HG03064 (cell line): ENCODE measurements around the gene ZSCAN26.
A peak's percentile ranks its signal among the peaks of the same experiment; 100 is the strongest.
"Not testable (repeated sequence)": the region's sequence is repeated elsewhere in the genome, so short reads cannot be mapped to it uniquely, and the experiment has no call there.

Experiments
- ATAC-seq: cut with Tn5 transposase; IDR thresholded peaks from one replicate; pipeline ENCODE4 v1.9.1; 2021; ENCODE audit warnings: low read depth; ENCODE audit not compliant: unreplicated experiment

Gene ZSCAN26

DNA sequence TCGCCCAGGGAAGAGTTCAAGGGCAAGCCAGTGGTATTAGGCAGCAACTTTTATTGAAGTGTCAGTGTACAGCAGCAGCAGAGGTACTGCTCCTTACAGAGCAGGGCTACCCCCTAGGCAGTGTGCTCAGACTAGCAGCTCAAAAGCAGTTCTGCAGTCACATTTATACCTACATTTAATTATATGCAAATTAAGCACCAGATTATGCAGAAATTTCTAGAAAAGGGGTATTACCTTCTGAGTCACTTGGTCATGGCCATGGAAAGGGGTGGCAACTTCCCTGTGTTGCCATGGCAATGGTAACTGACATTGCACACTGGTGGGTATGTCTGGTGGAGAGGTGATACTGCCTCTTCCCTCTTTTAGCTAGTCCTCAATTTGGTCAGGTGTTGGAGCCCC, 12.8 kb upstream of the ZSCAN26 start:
- ATAC-seq, result no peak

DNA sequence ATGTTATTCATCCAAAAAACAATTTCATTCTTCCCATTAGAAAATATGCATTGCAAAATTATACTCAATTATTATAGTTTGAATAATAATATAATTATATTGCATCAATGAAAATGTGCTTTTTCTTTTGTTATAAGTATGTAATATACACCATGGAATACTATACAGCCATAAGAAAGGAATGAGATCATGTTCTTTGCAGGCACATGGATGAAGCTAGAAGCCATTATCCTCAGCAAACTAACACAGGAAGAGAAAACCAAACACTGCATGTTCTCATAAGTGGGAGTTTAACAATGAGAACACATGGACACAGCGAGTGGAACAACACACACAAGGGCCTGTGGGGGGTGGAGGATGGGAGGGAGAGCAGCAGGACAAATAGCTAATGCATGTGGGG, 9.9 kb upstream of the ZSCAN26 start:
- ATAC-seq, result no peak

DNA sequence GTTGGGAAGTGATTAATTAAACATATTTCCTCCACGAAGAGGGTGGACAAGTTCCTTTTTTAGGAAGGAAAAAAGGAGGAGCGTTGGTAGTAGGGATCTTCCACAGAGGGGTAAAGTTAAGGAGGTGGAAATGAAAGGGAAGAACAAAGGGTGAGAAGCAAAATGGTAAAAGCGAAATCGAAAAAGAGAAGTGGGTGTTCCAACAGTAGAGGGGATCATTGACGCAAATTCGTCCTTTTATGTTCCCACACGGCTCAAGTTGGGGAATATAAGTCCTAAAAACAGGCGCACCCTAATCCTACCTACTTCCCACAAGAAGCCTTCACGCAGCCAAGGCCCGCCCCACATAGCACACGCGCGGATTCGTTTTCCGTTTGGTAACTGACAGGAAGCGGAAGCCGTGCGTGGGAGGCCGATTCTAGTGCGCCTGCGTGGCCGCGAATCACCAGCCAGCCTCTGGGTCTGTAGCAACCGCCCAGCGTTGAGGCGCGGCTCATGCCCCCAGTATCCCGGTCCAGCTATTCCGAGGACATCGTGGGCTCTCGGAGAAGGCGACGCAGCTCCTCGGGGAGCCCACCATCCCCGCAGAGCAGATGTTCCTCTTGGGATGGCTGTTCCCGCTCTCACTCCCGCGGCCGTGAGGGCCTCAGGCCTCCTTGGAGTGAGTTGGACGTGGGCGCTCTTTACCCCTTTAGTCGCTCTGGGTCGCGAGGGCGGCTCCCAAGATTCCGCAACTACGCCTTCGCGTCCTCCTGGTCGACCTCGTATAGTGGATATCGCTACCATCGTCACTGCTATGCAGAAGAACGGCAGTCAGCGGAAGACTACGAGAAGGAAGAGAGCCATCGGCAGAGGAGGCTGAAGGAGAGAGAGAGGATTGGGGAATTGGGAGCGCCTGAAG, 7.8 kb upstream of the ZSCAN26 start, which contains the start of gene NKAPL:
Gene NKAPL, plus strand, starts transcription at position 421 of the 901 bp plus-strand sequence. Its CDS starts 75 bp downstream, at position 496.
- ATAC-seq, result no peak

DNA sequence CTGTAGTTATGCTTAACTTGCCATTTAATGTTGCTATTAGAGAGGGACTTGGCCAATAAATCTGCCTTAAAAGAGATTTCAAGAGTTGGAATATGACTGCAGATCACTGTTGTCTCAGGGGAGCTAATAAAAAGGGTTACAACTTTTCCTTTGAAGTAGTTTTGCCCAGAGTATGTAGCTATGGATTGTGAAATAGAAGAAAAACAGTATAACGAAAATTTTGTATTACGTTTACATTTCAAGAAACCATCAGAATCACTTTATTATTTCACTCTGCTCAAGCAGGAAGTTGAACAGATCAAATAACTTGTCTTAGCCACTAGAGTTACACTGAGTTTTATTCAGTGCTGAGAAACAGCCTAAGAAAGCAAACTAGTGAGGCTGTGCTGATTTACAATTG, 3.0 kb upstream of the ZSCAN26 start:
- no peak for ATAC-seq

DNA sequence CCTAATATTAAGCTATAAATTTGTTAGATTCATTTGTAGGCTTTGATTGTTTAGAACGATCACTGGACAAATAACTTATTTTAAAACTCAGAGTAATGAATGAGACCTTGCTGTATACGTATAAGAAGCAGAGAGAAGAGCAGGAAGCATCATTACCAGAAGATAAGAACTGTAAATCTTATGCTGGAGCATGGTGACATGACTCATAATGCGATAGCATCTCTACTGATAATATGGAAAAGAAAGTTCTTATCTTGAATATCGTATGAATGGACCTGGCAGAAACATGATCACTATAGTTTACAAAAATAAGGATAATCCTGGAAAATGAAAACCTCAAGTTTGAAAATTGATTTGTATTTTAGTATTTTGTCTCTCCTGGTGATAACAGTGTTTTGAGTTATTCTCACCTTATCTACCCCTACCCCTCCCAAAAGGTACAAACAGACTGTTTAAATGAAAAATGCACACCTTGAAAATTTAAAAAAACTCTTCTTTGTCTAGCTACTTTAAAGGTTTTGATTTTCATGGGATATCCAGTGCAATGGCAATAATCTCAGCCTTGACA, 2.0 kb upstream of the ZSCAN26 start:
- no peak for ATAC-seq

DNA sequence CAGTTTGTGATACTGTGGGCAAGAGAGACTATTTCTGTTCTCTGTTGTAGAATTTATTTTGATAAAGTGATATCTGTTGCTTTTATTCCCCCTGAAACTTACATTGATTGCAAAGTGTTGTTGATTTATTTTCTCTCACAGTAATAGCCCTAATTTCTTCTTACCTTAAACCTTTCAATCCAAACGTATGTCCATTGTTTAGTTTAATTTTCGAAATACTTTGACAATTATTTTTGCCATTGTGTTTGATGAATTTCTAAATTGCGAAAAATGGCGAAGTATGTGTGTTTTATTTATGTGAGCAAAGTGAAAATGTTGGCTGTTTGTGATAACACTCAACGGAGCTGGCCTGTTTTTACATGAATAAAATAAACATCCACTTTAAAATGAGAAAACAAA, 381 bp upstream of the ZSCAN26 start:
- no peak for ATAC-seq

DNA sequence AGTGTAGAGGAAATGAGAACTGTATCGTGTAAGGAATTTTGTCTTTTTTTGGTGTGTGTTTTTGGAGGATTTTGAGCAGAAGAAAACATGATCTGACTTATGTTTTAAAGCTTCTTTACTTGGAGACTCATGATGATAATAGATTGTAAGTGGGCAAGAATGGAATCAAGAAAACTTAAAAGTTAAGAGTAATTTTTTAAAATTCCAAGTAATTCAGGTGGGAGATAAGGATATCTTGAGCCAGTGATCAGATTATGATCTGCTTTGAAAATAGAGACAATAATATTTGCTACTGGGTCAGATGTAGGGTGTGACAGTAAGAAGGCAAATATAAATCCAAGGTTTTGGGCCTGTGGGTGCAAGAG, 734 bp downstream of the ZSCAN26 start:
- no peak for ATAC-seq

DNA sequence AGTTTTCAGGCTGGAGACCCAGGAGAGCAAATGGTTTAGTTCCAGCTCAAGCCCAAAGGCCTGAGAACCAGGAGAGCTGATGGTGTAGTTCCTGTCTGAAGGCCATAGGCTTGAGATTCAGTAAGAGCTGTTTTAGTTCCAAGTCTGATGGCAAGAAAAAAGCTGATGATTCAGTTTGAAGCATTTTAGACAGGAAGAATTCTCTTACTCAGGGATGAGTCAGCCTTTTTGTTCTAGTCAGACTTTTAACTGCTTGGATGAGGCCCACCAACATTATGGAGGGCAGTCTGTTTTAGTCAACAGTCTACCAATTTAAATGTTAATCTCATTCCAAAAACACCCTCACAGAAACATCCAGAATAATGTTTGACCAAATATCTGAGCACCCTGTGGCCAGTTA, 2.5 kb downstream of the ZSCAN26 start:
- no peak for ATAC-seq

DNA sequence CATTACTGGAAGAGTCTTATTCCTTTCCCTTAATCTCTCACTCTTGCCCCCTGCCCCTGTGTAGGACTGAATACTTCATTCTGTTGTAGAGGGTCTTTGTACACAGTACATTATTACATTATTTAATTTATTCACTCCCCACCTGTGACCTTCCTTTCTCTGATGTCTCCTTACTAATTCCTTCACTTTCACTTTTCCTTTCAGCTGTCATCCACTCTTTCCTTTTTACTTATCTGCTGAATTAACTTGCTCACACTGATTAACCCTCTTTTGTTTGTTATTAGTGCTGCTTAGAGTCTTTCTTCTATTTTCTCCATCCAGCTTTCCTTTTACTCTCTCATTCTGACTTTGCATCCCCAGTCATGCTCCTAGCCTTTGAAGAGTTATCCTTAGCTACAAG, 7.9 kb downstream of the ZSCAN26 start:
- ATAC-seq, result no peak

DNA sequence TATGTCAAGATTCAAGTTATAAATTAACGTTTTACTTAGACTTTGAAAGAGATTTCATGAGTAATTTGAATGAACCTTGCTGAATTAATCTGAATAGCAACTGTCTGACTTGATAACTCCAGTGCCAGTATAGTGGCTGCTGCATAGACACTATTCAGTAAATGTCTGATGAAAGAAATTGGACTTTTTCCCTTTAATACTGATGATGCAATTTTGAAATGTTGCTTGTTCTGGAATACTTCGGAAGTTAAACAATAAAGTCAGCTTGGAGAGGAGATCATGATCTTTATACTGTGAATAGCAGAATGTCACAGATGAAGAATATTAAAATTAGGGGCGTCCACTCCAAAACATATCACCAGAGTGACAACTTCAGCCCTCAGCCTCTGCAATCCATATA, 10.8 kb downstream of the ZSCAN26 start:
- ATAC-seq, result no peak

DNA sequence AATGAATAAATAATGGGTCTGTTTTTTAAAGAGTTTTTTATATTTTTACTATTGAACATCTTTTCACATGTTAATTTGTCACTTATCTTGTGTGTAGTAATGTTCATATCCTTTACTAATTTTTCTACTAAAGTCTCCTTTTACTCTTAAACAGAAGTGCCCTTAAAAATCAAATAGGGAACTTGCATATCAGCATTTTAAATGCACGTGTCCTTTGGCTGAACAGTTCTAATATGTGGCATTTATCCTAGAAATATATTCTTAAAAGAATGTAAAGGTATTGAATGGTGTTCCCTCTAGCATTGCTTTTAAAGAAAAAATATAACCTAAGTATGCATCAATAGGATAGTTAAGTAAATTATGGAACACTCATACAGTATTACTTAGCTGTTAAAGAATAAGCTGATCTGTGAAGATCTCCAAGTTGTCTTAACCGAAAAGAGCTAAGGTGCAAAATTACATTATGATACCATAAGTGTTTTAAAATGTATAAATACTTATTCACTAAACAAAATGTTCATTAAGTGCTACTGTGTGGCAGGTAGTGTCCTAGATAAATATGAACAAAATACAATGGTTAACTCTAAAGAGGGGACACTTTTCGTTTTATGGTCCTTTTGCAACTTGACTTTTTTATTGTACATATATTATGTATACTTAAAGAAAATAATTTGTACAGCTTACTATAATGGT, 13.8 kb downstream of the ZSCAN26 start:
- ATAC-seq, result no peak

DNA sequence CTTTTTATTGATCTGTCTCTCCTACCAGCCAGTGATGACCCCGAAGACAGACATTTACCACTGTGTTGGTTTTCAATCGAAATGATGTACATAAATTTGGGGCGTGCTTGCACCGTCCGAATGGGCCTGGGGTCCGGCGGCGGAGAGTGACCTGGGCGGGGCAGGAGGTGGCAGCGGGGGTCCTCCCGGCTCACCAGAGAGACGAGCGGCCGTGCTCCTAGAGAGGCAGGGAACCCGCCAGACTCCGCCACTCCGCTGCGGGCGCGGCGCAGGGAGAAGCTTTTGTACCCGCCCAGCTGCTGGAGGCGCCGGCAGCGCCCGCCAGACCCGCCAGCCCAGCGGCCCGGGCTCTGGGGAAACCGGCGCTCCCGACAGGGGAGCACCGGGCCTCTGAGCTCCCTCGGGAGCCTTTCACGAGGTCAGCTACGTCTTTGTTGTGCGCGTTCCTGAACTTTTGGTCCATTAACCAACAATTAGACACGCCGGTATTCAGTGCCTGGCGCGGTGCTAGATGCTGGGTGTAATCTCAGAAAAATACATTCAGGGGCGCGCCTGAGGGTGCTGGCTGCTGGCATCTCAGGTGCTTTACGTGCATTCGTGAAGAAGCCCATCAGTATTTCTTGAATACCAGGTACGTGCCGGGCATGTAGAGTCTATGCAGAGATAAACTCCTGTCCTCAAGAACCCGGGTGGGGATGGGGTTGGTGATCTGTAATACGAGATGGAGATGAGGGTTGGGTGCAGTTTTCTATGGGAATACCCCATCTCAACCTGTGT, 14.5 kb downstream of the ZSCAN26 start, which contains the start of gene PGBD1:
Gene PGBD1, plus strand, starts transcription at position 285 of the 777 bp plus-strand sequence. CDS start 2,242 bp downstream, outside the sequence.
- peak; percentile 81 for ATAC-seq

DNA sequence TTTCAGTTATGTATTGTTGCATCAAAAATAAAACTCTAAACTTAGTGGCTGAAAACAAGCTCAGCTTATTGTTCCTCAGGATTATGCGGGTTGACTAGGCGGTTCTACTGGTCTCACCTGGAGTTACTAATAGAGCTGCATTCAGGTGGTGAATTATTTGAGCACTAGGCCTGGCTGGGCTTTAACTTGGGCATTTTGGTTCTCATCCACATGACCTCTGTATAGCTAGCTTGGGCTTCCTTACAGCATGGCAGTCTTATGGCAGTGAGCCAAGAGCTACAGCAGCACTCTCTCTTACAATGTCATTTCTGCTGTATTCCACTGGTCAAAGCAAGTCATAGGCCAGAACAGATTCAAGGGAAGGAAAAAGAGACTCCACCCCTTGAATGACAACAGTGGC, 16.0 kb downstream of the ZSCAN26 start:
- ATAC-seq, result no peak

DNA sequence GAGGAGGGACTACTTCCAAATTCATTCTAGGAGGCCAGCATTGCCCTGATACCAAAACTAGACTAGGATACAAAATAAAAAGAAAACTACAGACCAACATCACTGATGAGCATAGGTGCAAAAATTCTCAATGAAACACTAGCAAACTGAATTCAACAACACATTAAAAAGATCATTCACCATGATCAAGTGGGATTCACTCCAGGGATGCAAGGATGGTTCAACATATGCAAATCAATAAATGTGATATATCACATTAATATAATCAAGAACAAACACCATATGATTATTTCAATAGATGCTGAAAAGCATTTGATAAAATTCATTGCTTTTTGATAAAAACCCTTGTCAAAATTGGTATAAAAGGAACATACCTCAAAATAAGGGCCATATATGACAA, 24.6 kb downstream of the ZSCAN26 start:
- no peak for ATAC-seq

DNA sequence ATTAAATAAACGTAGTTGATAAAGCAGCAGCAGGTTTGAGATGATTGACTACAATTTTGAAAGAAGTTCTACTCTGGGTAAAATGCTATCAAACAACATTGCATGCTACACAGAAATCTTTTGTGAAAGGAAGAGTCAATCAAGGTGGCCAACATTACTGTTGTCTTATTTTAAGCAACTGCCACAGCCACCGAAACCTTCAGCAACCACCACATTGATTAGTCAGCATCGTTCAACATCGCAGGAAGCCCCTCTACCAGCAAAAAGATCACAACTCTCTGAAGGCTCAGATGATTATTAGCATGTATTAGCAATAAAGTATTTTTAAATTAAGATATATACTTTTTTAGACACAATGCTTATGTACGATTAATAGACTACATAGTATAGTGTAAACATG, 28.4 kb downstream of the ZSCAN26 start:
- no peak for ATAC-seq

DNA sequence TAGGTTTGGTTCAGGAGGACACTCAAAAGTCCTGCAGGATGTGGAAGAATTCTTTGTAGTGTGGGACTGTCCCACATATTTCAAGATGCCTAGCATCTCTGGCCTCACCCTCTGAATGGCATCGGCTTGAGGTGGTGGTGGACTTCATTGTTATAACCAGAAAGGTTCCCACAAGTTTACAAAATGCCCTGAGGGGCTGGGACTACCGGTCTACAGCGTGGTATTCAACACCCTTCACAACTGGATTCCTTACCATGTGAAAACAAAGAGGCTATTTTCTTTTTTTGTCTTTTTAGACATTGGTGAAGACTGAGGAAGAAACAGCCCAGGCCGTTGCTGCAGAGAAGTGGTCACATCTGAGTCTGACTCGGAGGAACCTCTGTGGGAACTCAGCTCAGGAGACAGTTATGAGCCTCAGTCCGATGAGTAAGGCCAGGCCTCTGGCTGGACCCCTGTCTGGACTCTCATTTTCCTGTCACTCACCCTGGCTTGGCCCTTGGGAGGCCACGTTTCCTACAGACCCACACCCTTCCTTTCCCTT, 29.6 kb downstream of the ZSCAN26 start:
- no peak for ATAC-seq

DNA sequence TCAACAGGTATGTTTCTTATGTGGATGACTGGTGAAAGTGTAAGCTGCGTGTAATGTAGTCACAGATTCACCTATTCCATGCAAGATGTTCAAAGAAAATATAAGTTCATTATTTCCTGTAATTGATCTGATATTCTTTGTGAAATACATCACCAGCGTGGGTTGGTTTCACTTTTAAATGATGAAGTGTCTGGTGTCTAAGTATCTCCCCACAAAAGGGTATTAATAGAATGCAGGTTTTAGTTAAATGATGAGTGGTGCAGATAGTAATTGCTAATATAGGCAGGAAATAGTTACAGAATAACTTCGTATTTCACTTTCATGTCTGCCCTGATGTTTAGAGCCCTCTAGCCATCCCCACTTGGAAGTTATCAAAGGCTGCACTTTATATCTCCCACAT, 36.6 kb downstream of the ZSCAN26 start:
- peak; percentile 77 for ATAC-seq

DNA sequence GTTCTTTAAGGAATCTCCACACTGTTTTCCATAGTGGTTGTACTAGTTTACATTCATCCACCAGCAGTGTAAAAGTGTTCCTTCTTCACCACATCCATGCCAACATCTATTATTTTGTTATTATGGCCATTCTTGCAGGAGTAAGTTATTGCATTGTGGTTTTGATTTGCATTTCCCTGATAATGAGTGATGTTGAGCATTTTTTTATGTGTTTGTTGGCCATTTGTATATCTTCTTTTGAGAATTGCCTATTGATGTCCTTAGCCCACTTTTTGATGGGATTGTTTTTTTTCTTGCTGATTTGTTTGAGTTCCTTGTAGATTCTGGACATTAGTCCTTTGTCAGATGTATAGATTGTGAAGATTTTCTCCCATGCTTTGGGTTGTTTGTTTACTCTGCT, 39.4 kb downstream of the ZSCAN26 start:
- ATAC-seq, result not testable (repeated sequence)

DNA sequence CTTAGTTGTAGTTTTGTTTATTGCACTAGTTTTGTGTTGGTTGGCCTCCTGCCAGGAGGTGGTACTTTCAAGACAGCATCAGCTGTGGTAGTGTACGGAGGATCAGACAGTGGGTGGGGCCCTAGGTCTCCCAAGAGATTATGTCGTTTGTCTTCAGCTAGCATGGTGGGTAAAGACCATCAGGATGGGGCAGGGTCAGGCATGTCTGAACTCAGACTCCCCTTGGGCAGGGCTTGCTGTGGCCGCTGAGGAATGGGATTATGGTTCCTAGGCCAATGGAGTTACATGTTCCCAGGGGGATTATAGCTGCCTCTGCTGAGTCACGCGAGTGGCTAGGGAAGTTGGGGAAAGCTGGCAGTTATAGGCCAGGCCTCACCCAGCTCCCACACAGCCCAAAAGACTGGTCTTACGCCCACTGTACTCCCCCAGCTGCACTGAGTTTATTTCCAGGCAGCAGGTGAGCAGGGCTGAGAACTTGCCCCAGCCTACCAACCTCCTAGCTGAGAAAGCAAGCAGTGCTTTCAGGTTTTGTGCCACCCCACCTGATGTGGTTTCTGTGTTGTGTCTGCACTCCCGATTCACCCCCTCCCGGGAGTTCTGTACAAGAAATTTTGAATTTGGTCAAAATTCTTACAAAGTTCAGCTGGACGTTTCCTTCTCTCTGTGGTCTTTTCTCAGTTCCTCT, 44.3 kb downstream of the ZSCAN26 start:
- ATAC-seq, result no peak

DNA sequence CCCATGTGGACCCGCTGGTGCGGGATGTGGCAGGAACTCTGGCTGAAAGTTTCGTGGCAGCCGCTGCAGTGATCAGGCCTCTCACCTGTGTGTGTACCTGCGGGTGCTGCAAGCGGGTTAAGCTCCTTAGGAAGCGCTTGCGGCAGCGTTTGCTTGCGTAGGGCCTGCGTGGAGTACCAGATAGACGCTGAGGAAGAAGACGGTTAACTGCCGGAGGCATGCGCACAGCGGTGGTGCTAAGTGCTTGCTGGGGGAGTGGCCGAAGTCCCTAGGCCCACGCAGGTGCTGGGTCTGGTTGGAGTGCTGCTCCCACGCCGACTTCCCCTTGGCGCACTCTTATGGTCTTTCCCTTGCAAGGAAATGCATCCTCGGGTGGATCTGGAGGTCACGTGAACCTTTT, 46.0 kb downstream of the ZSCAN26 start:
- ATAC-seq, result no peak
